ENCODE data around the gene SERPINB3. TPM values are rescaled to one million over a fixed set of nuclear protein-coding genes. Genes with fewer than 3 reads are reported as not detected.

Gene SERPINB3
- total RNA-seq, 2 experiments from 2014 or later, result not detected

DNA sequence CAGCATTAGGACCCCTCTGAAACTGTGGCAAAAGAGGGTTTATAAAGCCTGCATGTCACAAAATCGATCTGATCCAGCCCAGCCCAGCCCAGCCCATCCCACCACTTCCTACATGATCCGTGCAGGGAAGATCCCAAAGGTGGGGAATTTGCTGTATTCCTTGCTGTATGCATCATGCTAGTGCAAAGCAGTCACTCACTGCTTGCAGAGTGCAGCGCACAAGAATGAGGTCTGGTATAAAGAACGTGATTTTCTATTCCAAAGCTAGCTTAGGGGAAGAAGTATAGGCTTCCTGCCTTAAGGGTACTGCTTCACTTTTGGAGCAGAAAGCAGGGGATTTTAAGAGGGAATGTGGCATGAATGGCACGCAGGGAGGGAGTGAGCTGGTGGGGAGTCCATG is 22.2 kb upstream of the SERPINB3 start:
- H3K27ac Mint-ChIP-seq, result no peak overlapping the region
- POLR2A ChIA-PET, result no interaction called here
- H3K4me3 Mint-ChIP-seq, result no peak overlapping the region
- peaks cover 3% of the 10 kb centered on the region for H3K27me3 Mint-ChIP-seq
- TF ChIP-seq, protein P1, sequence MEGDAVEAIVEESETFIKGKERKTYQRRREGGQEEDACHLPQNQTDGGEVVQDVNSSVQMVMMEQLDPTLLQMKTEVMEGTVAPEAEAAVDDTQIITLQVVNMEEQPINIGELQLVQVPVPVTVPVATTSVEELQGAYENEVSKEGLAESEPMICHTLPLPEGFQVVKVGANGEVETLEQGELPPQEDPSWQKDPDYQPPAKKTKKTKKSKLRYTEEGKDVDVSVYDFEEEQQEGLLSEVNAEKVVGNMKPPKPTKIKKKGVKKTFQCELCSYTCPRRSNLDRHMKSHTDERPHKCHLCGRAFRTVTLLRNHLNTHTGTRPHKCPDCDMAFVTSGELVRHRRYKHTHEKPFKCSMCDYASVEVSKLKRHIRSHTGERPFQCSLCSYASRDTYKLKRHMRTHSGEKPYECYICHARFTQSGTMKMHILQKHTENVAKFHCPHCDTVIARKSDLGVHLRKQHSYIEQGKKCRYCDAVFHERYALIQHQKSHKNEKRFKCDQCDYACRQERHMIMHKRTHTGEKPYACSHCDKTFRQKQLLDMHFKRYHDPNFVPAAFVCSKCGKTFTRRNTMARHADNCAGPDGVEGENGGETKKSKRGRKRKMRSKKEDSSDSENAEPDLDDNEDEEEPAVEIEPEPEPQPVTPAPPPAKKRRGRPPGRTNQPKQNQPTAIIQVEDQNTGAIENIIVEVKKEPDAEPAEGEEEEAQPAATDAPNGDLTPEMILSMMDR (IDR thresholded peaks at IDR 0.05), result no peak
- no peaks in the 10 kb centered on the region for H3K9me3 Mint-ChIP-seq
- no peaks in the 10 kb centered on the region for H3K4me1 Mint-ChIP-seq (ENCODE audit: low read depth)
- CTCF ChIA-PET, result no interaction called here
- ATAC-seq, result no peak
- no peaks in the 10 kb centered on the region for H3K36me3 Mint-ChIP-seq (ENCODE audit: low read depth)
- intact Hi-C loops (cut with micrococcal nuclease), result no loop called here
- no peak for DNase-seq

DNA sequence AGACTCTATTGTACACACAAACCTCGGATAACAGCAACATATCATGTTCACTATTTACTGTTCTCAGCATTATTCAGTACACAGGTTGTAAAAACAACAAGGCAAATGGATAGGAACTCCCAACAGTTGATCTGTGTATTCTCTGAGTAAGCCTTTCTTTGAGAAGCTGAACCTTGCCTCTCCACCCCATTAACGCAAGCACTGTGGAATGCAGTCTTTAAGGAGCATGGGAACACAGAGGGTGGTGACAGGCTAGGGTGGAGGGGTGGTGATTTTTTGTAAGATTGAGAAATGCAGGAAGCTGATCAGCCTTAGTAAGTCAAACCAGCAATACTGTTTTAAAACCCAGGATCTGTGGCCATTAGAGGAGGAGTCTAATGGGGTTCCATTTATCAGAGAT is 21.5 kb upstream of the SERPINB3 start:
- POLR2A ChIA-PET, result no interaction called here
- H3K4me3 Mint-ChIP-seq, result no peak overlapping the region
- H3K36me3 Mint-ChIP-seq (ENCODE audit: low read depth), result no peaks in the 10 kb centered on the region
- CTCF ChIA-PET, result no interaction called here
- no peaks in the 10 kb centered on the region for H3K4me1 Mint-ChIP-seq (ENCODE audit: low read depth)
- intact Hi-C loops (cut with micrococcal nuclease), result no loop called here
- TF ChIP-seq, protein P1 (IDR thresholded peaks at IDR 0.05), result no peak
- H3K27me3 Mint-ChIP-seq, result peaks cover 3% of the 10 kb centered on the region
- no peaks in the 10 kb centered on the region for H3K9me3 Mint-ChIP-seq
- no peak for ATAC-seq
- no peak overlapping the region for H3K27ac Mint-ChIP-seq
- DNase-seq, result no peak

DNA sequence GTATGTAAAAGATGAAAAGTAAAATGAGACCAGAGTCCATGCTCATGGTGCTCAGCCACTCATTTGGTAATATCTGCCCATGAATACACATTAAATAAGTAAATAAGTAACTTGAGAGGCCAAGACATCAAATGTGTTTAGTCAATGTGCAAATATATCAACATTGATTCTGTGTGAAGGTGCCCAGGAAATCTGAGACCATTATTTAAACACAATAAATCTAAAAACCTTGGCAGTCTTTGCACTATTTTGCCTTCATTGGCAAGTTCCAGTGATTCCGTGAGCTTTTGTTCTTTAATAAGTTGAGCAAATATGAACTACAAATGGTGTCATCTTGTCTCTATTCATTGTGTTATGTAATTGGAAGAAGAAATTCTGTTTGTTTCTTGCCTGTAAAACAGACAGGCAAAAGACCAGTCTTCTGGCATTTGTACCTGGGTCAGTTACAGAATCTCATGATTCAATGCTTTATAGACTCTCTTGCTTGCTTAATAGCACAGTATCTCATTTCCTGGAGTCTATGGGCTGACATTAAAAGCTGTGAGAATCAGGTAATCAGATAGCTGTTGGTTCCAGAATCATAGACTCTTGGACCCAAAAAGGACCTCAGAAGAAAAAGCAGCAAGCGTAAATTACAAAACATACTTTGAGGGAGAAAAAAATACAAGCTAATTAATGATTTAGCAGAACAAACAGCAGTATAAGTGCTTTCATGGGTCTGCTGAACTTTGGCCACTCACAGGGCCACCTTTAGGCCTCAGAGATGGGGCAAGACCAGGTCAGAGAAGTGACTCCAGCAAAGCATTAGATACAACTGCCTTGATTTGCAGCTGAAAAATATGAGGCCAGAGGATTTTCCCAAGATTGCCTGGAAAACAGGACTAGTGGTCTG is 20.0 kb upstream of the SERPINB3 start:
- no peak for ATAC-seq
- intact Hi-C loops (cut with micrococcal nuclease), result no loop called here
- Mint-ChIP-seq H3K27ac (no peak overlapping the region), H3K27me3 (peaks cover 3% of the 10 kb centered on the region), H3K9me3 (no peaks in the 10 kb centered on the region), H3K4me3 (no peak overlapping the region), H3K36me3 (ENCODE audit: low read depth) (no peaks in the 10 kb centered on the region), H3K4me1 (ENCODE audit: low read depth) (no peaks in the 10 kb centered on the region)
- TF ChIP-seq, protein P1 (IDR thresholded peaks at IDR 0.05), result no peak
- ChIA-PET CTCF (no interaction called here), POLR2A (no interaction called here)
- no peak for DNase-seq

DNA sequence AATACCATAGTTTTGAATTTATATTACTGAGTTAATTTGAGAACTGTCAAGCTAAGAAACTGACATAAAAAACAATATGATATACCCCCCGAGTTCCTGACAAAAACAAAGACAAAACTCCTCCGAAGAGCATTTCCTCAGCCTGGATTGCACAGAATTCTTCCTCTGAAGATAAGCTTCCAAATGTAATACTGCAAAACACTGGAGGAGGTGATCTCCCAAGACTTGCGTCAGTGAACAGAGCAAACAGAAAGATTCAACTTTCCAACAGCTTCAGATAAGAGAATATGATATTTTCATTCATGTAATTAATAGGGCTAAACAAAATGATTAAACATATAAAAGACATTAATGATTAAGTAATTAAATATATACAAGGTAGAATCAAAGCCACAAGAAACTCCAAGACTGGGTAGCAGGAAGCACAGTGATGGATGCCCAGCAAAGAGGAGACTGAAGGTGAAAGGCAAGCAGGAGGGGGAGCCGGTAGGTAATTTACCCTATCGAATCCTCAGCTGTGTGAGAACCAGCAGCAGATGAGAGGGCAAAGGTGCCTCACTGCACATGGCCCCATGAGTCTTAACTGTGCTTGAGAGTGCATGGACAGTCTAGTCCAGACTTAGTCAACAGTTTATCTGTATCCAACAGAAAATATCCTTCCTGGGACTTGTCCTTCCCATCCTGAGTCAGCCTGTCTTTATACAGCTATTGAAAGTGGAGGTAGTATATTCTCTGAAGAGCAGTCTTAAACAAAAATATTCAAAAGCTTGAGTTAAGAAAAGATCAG is 18.3 kb upstream of the SERPINB3 start:
- H3K36me3 Mint-ChIP-seq (ENCODE audit: low read depth), result no peaks in the 10 kb centered on the region
- no peak overlapping the region for H3K27ac Mint-ChIP-seq
- H3K27me3 Mint-ChIP-seq, result peaks cover 2% of the 10 kb centered on the region
- CTCF ChIA-PET, result no interaction called here
- H3K9me3 Mint-ChIP-seq, result no peaks in the 10 kb centered on the region
- ATAC-seq, result no peak
- H3K4me3 Mint-ChIP-seq, result no peak overlapping the region
- intact Hi-C loops (cut with micrococcal nuclease), result no loop called here
- no peaks in the 10 kb centered on the region for H3K4me1 Mint-ChIP-seq (ENCODE audit: low read depth)
- no peak for DNase-seq
- TF ChIP-seq, protein P1 (IDR thresholded peaks at IDR 0.05), result no peak
- POLR2A ChIA-PET, result interaction anchor here (1.0 kb wide), 1 partner anchor 13 kb away, joined by 4 read pairs; no protein-coding TSS in a partner anchor
